ENCODE results near the gene TRIM24.

TRIM24 gene

DNA sequence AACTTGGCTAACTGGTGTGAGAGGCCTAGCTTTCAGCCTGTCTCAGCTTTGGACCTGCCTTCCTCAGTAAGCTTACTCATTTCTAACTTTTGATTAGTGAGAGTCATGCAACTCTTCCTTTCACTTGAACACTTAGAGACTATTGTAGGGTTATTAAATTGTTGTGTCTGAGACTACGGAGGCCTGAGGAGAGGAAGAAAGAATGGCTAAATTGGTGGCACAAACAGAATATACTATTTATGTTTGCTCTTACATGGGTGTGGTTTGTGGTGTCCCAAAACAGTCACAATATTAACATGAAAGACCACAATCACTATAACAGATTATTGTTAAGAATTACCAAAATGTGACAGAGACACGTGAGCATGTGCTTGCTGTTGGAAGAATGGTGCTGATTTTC lies 82.1 kb downstream of the TRIM24 start:
- DNase-seq, result no peak

DNA sequence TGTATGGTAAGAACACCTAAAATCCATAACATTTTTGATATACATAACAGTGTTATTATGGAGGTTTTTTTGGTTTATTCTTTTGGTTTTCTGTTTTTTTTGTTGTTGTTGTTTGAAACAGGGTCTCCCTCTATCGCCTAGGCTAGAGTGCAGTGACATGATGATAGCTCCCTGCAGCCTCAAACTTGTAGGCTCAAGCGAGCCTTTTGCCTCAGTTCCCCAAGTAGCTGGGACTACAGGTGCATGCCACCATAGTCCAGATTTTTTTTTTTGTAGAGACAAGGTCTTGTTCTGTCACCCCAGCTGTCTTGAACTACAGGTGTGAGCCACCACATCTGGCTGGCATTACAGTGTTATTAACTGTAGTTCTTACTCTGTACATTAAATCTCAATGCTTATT lies 83.7 kb downstream of the TRIM24 start:
- no peak for DNase-seq

DNA sequence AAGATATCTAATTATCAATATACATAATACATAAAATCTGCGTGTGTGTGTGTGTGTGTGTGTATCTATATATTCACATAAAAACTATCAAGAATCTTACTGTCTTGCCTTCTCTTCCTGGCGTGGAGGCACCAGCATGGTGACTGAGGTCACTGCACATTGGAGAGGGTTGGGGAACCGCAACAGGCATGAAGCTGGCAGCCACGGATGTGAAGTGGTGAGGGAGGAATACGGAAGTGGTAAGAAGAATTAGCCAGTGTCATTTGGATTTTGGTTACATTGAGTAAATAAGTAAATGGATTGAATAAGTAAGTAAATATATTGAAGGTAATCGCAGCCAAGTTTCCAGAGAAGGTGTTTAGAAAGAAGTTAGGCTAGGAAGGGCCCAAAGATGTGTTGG lies 85.1 kb downstream of the TRIM24 start:
- no peak for DNase-seq

DNA sequence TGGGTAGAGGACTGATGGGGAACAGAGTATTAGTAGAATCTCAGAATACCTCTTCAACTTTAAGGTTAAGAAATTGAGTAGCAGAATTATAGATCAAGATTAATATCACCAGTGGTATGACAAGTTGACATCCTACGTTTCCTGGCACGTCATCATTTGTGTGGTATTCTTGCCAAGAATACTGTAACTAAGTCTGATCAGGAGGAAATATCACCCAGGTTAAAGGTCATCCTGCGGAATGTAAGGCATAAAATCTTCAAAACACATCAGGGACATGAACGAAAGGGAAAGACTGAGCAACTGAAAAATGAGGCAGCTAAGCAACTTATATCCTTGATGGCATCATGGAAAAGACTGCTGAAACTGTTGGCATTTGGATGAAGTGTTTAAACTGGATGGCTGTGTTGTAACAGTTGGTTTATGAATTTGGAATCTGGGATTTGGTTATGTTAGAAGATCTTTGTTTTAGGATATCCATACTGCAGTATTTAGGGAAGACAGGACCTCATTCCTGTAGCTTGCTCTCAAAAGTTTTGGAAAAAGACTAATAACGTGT lies 86.1 kb downstream of the TRIM24 start:
- no peak for DNase-seq

DNA sequence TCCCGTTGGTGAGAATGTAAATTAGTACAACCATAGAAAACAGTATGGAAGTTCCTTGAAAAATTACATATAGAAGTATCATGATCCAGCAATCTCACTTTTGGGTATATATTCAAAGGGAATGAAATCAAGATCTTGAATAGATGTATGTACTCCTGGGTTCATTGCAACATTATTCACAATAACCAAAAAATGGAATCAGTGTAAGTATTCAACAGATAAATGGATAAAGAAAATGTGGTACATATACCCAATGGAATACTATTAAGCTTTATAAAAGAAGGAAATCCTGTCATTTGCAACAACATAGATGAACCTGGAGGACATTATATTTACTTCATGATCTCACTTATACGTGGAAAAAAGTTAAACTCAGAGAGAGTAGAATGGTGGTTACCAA lies 86.8 kb downstream of the TRIM24 start:
- DNase-seq, result no peak

DNA sequence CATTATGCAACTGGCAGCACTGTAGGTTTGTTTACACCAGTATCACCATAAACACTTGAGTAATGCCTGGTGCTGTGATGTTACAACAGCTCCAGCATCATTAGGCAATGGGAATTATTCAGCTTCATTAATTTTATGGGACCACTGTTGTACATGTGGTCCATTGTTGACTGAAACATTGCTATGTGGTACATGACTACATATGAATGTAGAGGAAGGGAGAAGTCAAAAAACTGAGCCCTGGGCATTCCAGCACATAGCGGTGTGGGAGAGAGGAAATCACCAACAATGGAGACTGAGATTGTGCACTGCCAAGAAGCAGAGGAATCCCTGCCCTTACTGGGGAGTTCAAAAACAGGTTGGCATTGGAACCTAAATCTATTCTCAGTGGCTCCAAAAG lies 89.0 kb downstream of the TRIM24 start:
- DNase-seq, result no peak

DNA sequence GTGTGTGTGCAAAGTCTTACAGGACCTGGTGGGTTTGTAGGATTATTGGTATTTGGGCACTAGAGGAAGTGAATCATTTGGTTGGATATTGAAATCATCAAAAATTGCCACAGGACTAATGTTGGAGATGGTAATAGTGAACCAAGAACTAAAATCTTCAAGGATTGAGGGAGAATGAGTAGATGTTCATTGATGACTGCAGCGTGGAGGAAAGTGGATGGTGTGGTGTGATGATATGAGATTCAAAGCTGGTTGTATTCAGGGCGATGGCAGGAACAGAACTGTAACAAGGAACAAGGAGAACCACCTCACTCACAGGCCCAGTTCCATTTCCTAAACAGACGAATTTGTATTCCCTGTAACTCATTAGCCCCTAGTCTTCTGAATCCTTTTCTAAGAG lies 90.3 kb downstream of the TRIM24 start:
- DNase-seq, result no peak

DNA sequence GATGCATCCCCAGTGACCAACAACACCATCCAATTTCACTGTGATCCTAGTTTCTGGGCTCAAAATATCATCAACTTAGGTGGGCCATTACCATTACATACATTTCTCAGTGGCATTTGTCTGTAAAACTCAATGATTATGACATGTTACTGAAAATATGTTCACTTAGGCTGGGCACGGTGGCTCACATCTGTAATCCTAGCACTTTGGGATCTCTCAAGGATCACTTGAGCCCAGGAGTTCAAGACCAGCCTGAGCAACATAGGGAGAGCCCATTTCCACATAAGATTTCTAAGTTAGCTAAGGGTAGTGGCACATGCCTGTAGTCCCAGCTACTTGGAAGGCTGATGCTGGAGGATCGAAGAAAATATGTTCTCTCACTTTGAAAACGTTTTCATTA lies 91.0 kb downstream of the TRIM24 start:
- no peak for DNase-seq

DNA sequence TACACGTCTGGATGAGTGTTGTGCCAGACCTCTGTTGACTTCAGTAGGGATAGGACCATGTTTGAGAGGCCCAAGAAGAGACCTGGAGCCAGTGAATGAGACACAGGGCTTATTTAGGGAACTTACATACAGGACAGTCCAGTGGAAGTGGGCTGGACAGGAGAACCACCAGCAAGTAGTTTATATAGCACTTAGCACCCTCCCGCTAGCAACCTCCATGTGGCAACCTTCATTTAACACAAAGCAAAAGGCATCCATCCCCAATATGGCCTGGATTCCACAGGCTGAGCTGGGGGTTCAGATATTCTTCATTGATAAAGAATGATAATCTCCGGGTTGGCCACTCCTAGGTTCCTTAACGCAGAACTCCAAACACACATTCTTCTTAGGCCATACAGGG lies 93.7 kb downstream of the TRIM24 start:
- DNase-seq, result no peak

DNA sequence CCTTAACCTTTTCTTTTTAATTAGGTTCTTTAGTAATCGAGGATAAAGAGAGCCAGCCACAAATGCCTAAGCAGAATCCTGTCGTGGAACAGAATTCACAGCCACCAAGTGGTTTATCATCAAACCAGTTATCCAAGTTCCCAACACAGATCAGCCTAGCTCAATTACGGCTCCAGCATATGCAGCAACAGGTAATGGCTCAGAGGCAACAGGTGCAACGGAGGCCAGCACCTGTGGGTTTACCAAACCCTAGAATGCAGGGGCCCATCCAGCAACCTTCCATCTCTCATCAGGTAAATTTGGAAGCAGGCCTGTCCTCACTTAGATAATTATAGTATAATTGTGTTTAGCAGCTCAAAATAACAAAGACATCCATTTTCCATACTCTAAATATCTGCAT lies 94.6 kb downstream of the TRIM24 start:
- no peak for DNase-seq

DNA sequence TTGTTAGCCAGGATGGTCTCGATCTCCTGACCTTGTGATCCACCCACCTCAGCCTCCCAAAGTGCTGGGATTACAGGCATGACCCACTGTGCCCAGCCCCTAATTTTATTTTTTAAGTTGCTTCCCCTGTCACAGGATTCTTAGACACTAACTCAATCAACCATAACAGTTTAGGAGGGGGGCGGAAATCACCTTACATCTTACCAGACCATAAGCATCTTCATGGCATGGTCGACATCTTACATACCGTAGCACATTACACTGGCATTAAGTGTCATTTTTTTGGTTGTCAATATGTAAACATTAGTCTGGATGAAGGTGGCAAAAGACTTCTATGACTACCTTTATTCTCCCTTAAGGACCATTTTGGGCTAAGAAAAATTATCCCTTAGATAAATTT lies 95.6 kb downstream of the TRIM24 start:
- no peak for DNase-seq

DNA sequence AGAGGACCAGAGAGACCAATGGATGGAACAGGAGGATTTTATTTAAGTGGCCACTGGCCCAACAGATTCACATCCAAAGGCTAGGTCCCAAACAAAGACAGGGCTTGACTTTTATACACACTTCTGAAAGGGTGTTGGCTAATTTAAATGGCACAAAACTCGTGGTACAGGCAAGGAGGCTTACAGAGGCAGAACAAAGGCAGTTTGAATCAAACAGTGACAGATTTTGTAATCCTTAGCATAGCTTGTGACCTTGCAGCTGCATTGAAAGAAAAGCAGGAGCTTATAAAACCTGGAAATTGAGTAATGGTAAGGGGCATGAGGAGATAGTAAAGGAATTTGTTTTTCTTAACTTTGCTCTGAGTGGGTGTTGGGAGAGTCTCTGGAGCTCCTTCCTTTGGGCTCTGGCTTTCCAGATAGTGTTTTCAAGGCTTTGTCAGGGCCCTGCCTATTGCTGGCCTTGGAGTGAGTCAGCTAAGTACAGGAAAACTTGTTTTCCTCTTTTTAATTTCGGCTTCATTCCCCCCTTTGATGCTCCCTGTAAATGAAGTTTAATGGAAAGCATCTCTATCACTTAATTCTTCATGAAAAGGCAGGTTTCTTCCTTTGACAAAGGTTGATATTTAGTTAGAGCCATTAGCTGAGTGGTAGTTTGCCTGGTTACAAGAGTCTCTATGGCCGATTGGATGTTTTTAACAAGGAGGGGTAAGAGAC lies 96.9 kb downstream of the TRIM24 start:
- DNase-seq, result no peak

DNA sequence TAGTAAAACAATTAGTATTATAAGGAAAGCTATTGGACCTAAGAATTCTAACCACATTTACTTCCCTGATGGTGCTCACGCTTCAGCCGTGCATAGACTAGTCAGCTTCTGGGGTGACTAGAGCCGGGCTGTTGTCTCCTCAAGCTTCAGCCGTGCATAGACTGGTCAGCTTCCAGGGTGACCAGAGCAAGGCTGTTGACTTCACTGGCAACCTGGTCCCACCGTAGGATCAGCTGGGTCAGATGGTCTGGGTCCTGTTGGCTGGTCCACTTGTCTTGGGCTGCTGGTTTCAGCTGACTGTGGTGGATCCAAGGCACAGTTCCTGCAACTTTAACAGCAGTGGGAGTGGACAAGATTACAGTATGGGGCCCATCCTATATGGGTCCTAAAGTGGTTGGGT lies 99.4 kb downstream of the TRIM24 start:
- DNase-seq, result no peak

DNA sequence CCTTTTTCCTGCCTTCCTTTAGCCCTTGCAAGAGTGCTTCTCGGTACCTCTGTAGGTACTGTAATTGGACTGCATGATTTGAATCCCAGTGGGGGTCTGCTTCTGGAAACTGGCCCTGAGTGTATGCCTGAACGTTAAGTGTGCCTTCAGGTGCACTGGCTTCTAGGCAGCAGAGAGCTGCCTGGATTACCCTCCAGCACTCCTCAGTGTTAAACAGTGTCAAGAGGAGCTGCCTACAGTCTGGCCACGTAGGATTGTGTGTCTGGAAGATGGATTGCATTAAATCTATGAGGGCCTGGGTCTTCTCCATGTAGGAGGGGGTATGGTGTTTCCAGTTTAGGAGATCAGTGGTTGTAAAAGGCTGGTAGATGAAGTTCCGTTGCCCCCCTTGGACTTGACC lies 103.7 kb downstream of the TRIM24 start:
- no peak for DNase-seq

DNA sequence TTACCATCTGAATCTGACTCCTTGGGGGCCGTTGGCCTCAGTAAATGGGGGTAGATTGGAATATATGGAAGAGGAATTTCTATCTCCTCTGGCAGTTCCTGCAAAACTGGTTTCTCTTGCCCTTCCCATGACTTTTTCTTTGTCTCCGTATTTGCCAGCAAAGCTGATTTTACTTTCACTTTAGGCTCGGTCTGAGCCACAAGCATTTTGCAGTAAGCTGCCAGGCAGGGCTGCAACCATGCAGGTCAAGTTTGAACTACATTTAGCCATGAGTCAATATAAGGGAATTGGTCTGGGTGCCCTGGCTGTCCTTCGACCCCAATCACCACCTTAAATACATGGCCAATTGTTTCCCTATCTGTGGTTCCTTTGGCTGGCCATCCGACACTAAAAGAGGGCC lies 104.3 kb downstream of the TRIM24 start:
- DNase-seq, result no peak

DNA sequence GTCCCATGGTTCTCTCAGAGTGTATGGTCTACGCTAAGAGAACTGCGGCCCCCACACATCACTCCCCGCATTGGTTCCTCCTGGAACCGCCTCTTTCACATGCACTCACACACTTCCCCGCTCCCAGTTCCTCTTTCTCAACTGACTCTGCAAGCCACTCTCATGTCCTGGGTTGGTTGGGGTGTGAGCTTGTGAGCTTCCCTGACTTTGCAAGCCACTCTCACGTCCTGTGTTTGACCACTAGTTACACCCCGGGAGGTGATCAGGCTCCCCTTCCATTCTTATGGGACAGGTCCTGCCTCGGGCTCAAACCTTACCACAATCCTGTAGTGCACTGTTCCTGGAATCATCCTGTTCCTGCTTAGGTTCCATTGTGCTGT lies 105.0 kb downstream of the TRIM24 start:
- DNase-seq, result no peak

DNA sequence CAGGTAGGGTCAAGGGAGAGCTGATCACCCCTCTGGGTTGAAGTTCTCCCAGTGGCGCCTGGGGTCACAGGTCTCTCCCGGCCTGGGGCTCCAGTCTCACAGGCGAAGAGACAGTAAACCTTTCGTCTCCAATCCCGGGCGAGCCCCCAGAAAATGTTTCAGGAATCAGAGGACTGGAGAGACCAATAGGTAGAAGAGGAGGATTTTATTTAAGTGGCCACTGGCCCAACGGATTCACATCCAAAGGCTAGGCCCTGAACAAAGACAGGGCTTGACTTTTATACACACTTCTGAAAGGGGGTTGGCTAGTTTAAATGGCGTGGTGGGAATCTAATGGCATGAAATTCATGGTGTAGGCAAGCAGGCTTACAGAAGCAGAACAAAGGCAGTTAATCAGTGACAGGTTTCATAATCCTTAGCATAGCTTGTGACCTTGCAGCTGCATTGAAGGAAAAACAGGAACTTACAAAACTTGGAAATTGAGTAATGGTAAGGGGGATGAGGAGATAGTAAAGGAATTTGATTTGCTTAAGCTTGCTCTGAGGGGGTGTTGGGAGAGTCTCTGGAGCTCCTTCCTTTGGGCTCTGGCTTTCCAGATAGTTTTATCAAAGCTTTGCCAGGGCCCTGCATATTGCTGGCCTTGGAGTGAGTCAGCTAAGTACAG lies 105.5 kb downstream of the TRIM24 start:
- DNase-seq, result no peak

DNA sequence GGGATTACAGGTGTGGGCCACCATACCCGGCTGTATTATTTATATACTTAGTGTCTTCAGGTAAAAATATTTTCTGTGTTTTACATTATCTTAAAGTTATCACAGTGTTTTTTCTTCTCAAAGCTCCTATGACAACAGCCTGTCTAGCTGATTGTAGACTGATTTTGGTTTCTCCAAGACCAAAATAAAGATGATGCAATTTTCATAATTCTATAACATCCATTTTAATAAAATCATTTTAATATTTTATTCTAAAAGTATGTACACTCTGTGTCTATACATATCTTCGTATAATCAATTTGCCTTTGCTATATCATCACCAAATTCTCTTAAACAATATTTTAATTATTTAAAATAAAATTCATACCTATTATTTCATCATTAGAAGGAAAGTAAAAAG lies 108.6 kb downstream of the TRIM24 start:
- DNase-seq, result no peak

DNA sequence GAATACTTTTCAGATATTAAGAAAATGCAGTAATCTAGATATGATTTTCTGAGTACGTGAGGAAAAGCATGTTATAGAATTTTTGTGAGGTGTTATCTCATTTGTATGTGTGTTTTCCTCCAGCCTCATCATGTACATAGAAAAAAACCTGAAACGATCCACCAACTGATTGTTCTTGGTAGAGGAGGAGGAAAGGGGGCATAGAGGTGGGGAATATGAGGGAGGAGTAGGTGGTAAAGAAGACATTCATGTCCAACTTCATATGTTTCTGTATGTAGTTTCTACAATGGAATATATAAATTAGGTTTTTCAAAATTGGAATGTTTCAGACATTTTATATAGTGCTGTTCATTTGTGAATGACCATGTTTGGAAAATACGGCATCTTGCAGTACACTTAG lies 109.4 kb downstream of the TRIM24 start:
- DNase-seq, result no peak

DNA sequence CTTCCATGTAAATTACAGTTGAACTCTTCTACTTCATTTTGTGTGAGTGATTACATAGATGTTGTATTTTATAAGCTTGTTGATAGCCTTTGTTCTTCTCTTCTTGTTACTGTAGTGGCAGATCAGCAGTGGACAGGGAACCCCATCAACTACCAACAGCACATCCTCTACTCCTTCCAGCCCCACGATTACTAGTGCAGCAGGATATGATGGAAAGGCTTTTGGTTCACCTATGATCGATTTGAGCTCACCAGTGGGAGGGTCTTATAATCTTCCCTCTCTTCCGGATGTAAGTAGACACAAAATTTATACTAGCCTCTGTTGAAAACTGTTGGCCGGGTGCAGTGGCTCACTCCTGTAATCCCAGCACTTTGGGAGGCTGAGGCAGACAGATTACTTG lies 110.7 kb downstream of the TRIM24 start:
- no peak for DNase-seq

DNA sequence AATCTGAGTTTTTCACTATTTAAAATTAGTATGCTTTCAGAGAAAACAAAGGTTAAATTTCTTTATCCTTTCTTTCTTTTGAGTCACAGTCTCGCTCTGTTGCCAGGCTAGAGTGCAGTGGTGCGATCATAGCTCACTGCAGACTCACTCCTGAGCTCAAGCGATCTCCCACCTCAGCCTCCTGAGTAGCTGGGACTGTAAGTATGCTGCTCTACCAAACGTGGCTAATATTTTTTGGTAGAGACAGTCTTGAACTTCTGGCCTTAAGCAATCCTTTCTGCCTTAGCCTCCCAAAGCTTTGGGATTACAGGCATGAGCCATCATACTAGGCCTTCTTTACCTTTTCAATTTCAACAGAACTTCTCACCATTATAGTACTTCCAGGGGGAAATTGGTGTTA lies 113.7 kb downstream of the TRIM24 start:
- no peak for DNase-seq

DNA sequence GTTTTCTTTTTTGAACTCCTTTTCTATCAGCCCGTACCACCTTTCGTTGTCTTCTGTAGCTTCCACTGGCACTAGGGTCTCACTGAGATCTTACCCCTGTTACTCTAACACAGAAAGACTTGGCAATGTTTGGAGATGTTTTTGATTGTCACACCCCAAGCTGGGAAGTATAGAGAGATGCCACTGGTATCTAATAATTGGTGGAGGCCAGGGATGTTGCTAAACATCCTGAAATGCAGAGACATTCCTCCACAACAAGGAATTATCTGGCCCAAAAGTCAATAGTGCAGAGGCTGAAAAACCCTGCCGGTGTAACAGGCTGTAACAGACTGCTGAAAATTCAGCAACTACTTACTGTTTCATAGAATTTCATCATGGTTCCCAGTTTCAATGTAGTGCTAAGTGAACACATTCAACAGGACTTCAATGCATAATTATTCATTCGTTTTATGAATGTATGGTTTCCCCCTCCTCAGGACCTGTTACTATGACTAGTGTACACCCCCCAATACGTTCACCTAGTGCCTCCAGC lies 115.9 kb downstream of the TRIM24 start:
- DNase-seq, result no peak

DNA sequence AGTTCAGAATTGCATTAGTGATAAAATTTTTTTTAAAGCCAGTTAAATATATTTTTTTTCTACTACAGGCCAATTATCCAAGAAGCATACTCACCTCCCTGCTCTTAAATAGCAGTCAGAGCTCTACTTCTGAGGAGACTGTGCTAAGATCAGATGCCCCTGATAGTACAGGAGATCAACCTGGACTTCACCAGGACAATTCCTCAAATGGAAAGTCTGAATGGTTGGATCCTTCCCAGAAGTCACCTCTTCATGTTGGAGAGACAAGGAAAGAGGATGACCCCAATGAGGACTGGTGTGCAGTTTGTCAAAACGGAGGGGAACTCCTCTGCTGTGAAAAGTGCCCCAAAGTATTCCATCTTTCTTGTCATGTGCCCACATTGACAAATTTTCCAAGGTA lies 119.1 kb downstream of the TRIM24 start:
- DNase-seq, result no peak

DNA sequence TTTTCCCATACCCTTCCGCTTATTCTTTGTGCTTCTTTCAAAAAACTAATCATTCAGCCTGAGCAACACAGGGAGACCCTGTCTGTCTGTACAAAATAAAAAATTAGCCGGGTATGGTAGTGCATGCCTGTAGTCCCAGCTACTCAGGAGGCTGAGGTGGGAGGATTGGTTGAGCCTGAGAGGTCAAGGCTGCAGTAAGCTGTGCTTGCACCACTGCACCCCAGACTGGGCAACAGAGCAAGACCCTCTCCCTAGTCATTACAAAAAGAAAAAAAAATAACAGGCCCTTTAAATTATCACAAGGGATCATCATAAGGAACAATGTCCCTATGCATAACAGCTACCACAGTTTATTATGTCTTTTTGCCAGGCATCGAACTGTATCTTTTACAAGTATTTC lies 119.6 kb downstream of the TRIM24 start:
- DNase-seq, result no peak

DNA sequence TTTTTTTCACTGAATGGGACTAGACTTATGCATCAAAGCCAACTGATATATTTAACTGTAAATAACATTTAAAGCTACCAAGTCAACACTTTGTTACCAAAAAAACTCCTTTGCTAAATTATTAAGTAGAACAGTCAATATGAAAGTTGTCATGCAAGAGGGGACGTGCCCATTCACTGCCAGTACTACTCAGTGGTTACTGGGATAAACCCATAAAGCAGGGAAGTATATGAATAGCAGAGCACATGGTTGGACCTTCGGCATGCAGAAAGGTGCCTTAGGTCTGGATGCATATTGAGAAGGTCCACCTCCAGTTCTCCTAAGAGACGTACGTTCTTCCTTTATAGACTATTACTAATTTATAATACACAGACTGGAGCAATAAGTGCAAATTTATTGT lies 121.0 kb downstream of the TRIM24 start:
- DNase-seq, result no peak
